Gastrocnemius medialis (tissue), 4 donors: ENCODE results near the gene SYNGR2. TPM values are rescaled to one million over a fixed set of nuclear protein-coding genes. Genes with fewer than 3 reads are reported as not detected.

Experiments
- ATAC-seq, 2 donors: fragments of 150-250 bp; one replicate each; pipeline ENCODE4 v1.9.1; 2016
- DNase-seq, 2 donors: peaks; one replicate each; pipeline ENCODE4 v3.0.0-alpha.2; 2019
- H3K27ac ChIP-seq, 4 donors: fragments of 200-600 bp; sonication (generic); 1 replicate in 1 of 4; 2 replicates in 3 of 4; pipeline ENCODE4 v1.5.1; 2016 to 2018; ENCODE audit warnings: mild to moderate bottlenecking in 2 of 4, moderate library complexity in 1 of 4
- H3K27me3 ChIP-seq, 3 donors: fragments of 200-600 bp; sonication (generic) in 2 of 3; 1 replicate in 1 of 3; 2 replicates in 2 of 3; pipeline versions ENCODE4 v1.5.1 to v1.6.0; 2016 to 2019; ENCODE audit warnings: mild to moderate bottlenecking in 1 of 3, moderate library complexity in 1 of 3
- H3K36me3 ChIP-seq, 2 donors: fragments of 200-600 bp; sonication (generic) in 1 of 2; one replicate each; pipeline ENCODE4 v1.5.1; 2017 to 2018
- H3K4me1 ChIP-seq, 2 donors: fragments of 200-600 bp; sonication (generic) in 1 of 2; one replicate each; pipeline ENCODE4 v1.5.1; 2016 to 2017; ENCODE audit warnings: mild to moderate bottlenecking in 2 of 2
- H3K4me3 ChIP-seq, 4 donors: fragments of 200-600 bp; sonication (generic) in 3 of 4; 1 replicate in 1 of 4; 2 replicates in 3 of 4; pipeline ENCODE4 v1.5.1; 2016 to 2019; ENCODE audit warnings: mild to moderate bottlenecking in 2 of 4
- H3K9me3 ChIP-seq, 3 donors: fragments of 200-600 bp; sonication (generic) in 2 of 3; 1 replicate in 1 of 3; 2 replicates in 2 of 3; pipeline ENCODE4 v1.5.1; 2016 to 2019
- POLR2A ChIP-seq, 2 donors: fragments of 450-650 bp; IDR thresholded peaks; one replicate each; pipeline ENCODE4 v1.6.1; 2017; ENCODE audit warnings: antibody characterized with exemption in 2 of 2, mild to moderate bottlenecking in 2 of 2, moderate library complexity in 2 of 2
- in situ Hi-C, 4 donors: fragments of 200-750 bp; cut with MboI; loops; one replicate each; pipeline versions ENCODE4 v1.15.0 to v1.8.0; 2017; ENCODE audit warnings: low sequenced_read_pairs in 4 of 4
- intact Hi-C: fragments of 100-400 bp; cut with DNase I; formaldehyde crosslinking; loops from one replicate; pipeline ENCODE4 v1.15.1; 2023; ENCODE audit warnings: low total_unique reads
- total RNA-seq, 4 donors: library from RNA; depleted of rRNA; stranded (reverse); fragments of >200 nt; gene quantifications; one replicate each; pipeline versions ENCODE4 v1.1.0 to v1.2.3, GENCODE V29; 2016
- TF ChIP-seq, protein P1 (sequence below), 5 experiments: fragments of 450-650 bp in 3 of 5; fragments of 200-600 bp in 2 of 5; sonication (generic) in 2 of 5; IDR thresholded peaks in 4 of 5; conservative IDR thresholded peaks in 1 of 5; 1 replicate in 4 of 5; 2 replicates in 1 of 5; pipeline ENCODE4 v1.5.1; 2016 to 2019; ENCODE audit warnings: antibody characterized with exemption in 5 of 5, mild to moderate bottlenecking in 3 of 5, moderate library complexity in 3 of 5

SYNGR2 gene
- total RNA-seq, 4 donors from 2014 or later = 104 to 218 (median 163) TPM

DNA sequence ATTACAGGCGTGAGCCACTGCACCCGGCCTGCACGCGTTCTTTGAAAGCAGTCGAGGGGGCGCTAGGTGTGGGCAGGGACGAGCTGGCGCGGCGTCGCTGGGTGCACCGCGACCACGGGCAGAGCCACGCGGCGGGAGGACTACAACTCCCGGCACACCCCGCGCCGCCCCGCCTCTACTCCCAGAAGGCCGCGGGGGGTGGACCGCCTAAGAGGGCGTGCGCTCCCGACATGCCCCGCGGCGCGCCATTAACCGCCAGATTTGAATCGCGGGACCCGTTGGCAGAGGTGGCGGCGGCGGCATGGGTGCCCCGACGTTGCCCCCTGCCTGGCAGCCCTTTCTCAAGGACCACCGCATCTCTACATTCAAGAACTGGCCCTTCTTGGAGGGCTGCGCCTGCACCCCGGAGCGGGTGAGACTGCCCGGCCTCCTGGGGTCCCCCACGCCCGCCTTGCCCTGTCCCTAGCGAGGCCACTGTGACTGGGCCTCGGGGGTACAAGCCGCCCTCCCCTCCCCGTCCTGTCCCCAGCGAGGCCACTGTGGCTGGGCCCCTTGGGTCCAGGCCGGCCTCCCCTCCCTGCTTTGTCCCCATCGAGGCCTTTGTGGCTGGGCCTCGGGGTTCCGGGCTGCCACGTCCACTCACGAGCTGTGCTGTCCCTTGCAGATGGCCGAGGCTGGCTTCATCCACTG, 45.8 kb downstream of the SYNGR2 start, which contains the start of gene BIRC5:
Gene BIRC5, plus strand, starts transcription at position 238 of the 690 bp plus-strand sequence. Its CDS starts 64 bp downstream, at position 302.
- H3K4me3 ChIP-seq = peak within 1 kb of the TSS; percentile 43 to 71 (median 63)
- no peaks in the 10 kb centered on the region for H3K27me3 ChIP-seq
- intact Hi-C loops = loop anchor here (1.0 kb wide), 1 partner anchor 40 kb away; no protein-coding TSS in a partner anchor
- no peak for TF ChIP-seq POLR2A (IDR thresholded peaks at IDR 0.05)
- no peaks in the 10 kb centered on the region for H3K36me3 ChIP-seq
- peaks cover 5% of the 10 kb centered on the region in 2 donors for H3K4me1 ChIP-seq
- H3K27ac ChIP-seq = no peak within 1 kb of the TSS
- in situ Hi-C loops = no loop called here
- DNase-seq (peak; percentile 72 to 78), ATAC-seq (peak; percentile 86 to 93)
- H3K9me3 ChIP-seq = no peaks in the 10 kb centered on the region

DNA sequence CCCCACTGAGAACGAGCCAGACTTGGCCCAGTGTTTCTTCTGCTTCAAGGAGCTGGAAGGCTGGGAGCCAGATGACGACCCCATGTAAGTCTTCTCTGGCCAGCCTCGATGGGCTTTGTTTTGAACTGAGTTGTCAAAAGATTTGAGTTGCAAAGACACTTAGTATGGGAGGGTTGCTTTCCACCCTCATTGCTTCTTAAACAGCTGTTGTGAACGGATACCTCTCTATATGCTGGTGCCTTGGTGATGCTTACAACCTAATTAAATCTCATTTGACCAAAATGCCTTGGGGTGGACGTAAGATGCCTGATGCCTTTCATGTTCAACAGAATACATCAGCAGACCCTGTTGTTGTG, 46.3 kb downstream of the SYNGR2 start:
- no peaks in the 10 kb centered on the region for H3K9me3 ChIP-seq
- no peak overlapping the region for H3K27ac ChIP-seq
- no peaks in the 10 kb centered on the region for H3K27me3 ChIP-seq
- intact Hi-C loops = loop anchor here (1.0 kb wide), 1 partner anchor 40 kb away; no protein-coding TSS in a partner anchor
- H3K4me3 ChIP-seq = peak overlapping the region in 3 of 4 donors; percentile 59 to 71 (median 67)
- no peaks in the 10 kb centered on the region for H3K36me3 ChIP-seq
- ATAC-seq (no peak), DNase-seq (no peak)
- in situ Hi-C loops = no loop called here
- peaks cover 5% of the 10 kb centered on the region in 2 donors for H3K4me1 ChIP-seq
- no peak for TF ChIP-seq POLR2A (IDR thresholded peaks at IDR 0.05)
- TF ChIP-seq, protein P1, sequence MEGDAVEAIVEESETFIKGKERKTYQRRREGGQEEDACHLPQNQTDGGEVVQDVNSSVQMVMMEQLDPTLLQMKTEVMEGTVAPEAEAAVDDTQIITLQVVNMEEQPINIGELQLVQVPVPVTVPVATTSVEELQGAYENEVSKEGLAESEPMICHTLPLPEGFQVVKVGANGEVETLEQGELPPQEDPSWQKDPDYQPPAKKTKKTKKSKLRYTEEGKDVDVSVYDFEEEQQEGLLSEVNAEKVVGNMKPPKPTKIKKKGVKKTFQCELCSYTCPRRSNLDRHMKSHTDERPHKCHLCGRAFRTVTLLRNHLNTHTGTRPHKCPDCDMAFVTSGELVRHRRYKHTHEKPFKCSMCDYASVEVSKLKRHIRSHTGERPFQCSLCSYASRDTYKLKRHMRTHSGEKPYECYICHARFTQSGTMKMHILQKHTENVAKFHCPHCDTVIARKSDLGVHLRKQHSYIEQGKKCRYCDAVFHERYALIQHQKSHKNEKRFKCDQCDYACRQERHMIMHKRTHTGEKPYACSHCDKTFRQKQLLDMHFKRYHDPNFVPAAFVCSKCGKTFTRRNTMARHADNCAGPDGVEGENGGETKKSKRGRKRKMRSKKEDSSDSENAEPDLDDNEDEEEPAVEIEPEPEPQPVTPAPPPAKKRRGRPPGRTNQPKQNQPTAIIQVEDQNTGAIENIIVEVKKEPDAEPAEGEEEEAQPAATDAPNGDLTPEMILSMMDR (IDR thresholded peaks at IDR 0.05 in 4 of 5, conservative IDR thresholded peaks at IDR 0.05 in 1 of 5) = no peak

DNA sequence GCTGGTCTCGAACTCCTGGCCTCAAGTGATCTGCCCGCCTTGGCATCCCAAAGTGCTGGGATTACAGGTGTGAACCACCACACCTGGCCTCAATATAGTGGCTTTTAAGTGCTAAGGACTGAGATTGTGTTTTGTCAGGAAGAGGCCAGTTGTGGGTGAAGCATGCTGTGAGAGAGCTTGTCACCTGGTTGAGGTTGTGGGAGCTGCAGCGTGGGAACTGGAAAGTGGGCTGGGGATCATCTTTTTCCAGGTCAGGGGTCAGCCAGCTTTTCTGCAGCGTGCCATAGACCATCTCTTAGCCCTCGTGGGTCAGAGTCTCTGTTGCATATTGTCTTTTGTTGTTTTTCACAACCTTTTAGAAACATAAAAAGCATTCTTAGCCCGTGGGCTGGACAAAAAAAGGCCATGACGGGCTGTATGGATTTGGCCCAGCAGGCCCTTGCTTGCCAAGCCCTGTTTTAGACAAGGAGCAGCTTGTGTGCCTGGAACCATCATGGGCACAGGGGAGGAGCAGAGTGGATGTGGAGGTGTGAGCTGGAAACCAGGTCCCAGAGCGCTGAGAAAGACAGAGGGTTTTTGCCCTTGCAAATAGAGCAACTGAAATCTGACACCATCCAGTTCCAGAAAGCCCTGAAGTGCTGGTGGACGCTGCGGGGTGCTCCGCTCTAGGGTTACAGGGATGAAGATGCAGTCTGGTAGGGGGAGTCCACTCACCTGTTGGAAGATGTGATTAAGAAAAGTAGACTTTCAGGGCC, 51.2 kb downstream of the SYNGR2 start:
- Histone ChIP-seq H3K27ac (no peak overlapping the region), H3K9me3 (no peaks in the 10 kb centered on the region), H3K4me1 (peaks cover 4 to 5% of the 10 kb centered on the region in 2 donors), H3K36me3 (no peaks in the 10 kb centered on the region), H3K4me3 (no peak overlapping the region), H3K27me3 (no peaks in the 10 kb centered on the region)
- in situ Hi-C loops = no loop called here
- DNase-seq (no peak), ATAC-seq (no peak)
- intact Hi-C loops = no loop called here
- TF ChIP-seq, protein P1 (IDR thresholded peaks at IDR 0.05 in 4 of 5, conservative IDR thresholded peaks at IDR 0.05 in 1 of 5) = no peak
- TF ChIP-seq POLR2A (IDR thresholded peaks at IDR 0.05) = no peak

Other genes starting within 250 kb of the SYNGR2 start
- 1 to 10 TPM; 4.7 to 9.0 (median 7.6) TPM for gene TNRC6C, start 209.9 kb upstream of the SYNGR2 start, total RNA-seq
- gene TMC6, start 39.8 kb upstream of the SYNGR2 start, total RNA-seq = 1 to 10 TPM in 3 of 4 donors, under 1 TPM in 1; 0.27 to 4.9 (median 2.6) TPM
- 1 to 10 TPM in 1 of 4 donors, under 1 TPM in 2, not detected in 1; 0.18 to 1.6 (median 0.65) TPM for gene TMC8, start 37.8 kb upstream of the SYNGR2 start, total RNA-seq
- gene C17orf99, start 22.2 kb upstream of the SYNGR2 start, total RNA-seq = not detected
- 1 to 10 TPM in 1 of 4 donors, under 1 TPM in 3; 0.22 to 2.1 (median 0.60) TPM for gene TK1, start 18.5 kb downstream of the SYNGR2 start, total RNA-seq
- gene AFMID, start 18.8 kb downstream of the SYNGR2 start, total RNA-seq = 10 to 100 TPM; 11.7 to 14.3 (median 12.1) TPM
- gene BIRC5, start 45.7 kb downstream of the SYNGR2 start, total RNA-seq = 1 to 10 TPM in 1 of 4 donors, under 1 TPM in 1, not detected in 2; 0.44 to 3.3 TPM
- gene TMEM235, start 63.0 kb downstream of the SYNGR2 start, total RNA-seq = not detected
- 10 to 100 TPM in 3 of 4 donors, 1 to 10 TPM in 1; 4.5 to 44.2 (median 16.4) TPM for gene SOCS3, start 191.5 kb downstream of the SYNGR2 start, total RNA-seq
- gene PGS1, start 210.1 kb downstream of the SYNGR2 start, total RNA-seq = 10 to 100 TPM; 16.6 to 30.0 (median 21.8) TPM